Measurements from ENCODE around the gene ZNF143.
"Not testable (repeated sequence)": the region's sequence is repeated elsewhere in the genome, so short reads cannot be mapped to it uniquely, and the experiment has no call there.

ZNF143 gene

DNA sequence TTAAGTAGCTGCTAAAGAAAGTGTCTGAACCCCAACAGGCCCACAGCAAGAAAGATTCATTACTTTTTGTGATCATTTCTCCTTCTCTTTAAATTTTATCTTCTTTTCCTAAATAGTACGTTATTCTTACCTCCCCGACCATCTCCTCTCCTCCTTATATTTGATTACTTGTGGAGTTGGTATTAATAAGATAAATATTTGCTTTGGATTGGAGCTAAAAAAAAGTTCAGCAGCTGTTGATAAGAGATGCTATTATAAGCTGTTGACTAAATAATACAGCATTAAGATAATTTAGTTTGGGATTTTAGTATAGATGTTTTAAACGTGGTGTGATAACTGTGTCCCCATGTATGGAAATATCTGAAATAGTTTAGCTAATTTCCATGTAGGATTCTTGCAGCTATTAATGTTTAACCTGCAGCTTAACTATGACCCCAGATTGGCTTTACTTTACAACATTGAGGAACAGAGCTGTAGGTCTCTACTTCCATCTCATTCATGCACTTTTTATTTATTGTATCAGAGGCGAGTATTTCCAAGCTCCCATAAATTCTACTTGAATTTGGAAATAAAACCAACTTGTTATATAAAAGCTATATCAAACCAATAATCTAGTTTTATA is 37.8 kb downstream of the ZNF143 start:
- no peaks in the 10 kb centered on the region for H3K9me3 ChIP-seq (ENCODE audit: control insufficient read depth in 2 of 2, low read length in 2 of 2)
- no peak overlapping the region for H3K27ac ChIP-seq (ENCODE audit: low read length)
- no peak overlapping the region for H3K4me3 ChIP-seq (ENCODE audit: low read length in 2 of 2)
- no peak overlapping the region for H3K9ac ChIP-seq (ENCODE audit: low read length in 2 of 2)
- peaks cover 36 to 38% of the 10 kb centered on the region in 2 donors for H3K36me3 ChIP-seq (ENCODE audit: control insufficient read depth in 2 of 2, insufficient read depth in 2 of 2, low read length in 2 of 2)
- no peaks in the 10 kb centered on the region for H3K27me3 ChIP-seq (ENCODE audit: control insufficient read depth in 1 of 2, insufficient read depth in 2 of 2, low read length in 2 of 2)
- H3K4me1 ChIP-seq (ENCODE audit: control insufficient read depth, insufficient read depth, low read length), result no peaks in the 10 kb centered on the region

DNA sequence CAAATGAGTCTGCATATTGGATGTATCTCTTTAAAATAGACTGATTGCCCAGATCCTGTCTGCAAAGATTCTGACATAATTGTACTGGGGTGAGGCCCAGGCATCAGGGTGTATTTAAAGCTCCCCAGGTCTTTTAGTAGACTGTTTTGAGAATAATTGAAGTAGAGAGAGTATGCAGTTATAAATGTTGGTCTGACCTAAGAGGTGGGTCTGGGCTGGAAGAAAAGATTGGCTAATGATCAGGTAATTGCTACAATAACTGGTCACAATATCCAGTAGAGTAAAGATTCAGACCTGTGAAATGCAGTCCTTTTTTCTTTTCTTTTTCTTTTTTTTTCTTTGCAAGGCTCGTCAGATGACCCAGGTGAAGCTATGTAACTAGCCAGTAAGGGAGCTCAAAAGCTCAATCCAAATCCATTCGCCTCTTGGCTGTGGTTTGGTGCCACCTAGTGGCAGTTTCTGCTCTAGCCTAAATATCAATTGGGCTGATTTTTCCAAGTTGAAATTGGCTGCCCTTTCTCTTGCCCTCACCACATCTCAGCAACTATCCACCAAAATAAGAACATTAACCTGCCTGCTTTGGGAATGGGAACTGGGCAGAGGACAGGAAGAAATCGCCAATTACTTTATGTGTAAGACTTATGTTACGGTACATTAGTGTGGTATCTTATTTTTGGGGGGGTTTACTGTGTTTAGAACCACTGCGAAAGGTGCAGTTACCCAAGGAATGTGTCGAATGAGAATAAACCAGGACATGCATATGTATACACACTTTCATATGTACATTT is 45.9 kb downstream of the ZNF143 start:
- no peak overlapping the region for H3K4me3 ChIP-seq (ENCODE audit: low read length in 2 of 2)
- H3K27ac ChIP-seq (ENCODE audit: low read length), result no peak overlapping the region
- H3K4me1 ChIP-seq (ENCODE audit: control insufficient read depth, insufficient read depth, low read length), result no peaks in the 10 kb centered on the region
- H3K9me3 ChIP-seq (ENCODE audit: control insufficient read depth in 2 of 2, low read length in 2 of 2), result no peaks in the 10 kb centered on the region
- no peaks in the 10 kb centered on the region for H3K27me3 ChIP-seq (ENCODE audit: control insufficient read depth in 1 of 2, insufficient read depth in 2 of 2, low read length in 2 of 2)
- H3K9ac ChIP-seq (ENCODE audit: low read length in 2 of 2), result no peak overlapping the region
- peaks cover 5 to 14% of the 10 kb centered on the region in 2 donors for H3K36me3 ChIP-seq (ENCODE audit: control insufficient read depth in 2 of 2, insufficient read depth in 2 of 2, low read length in 2 of 2)

DNA sequence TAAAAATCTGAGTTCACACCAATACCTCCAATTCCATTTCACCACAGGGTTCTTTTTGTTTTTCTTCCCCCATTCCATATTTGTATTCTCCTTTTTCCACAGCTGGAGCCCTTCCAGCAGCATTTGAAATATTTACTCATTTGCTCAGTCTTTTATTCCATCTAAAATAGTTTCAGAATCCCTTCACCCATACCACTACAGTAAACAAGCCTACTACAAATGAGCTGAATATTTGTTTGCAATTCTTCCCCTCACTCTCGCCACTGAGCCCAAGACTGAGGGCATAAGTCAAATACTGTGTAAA is 46.4 kb downstream of the ZNF143 start:
- Histone ChIP-seq H3K36me3 (ENCODE audit: control insufficient read depth in 2 of 2, insufficient read depth in 2 of 2, low read length in 2 of 2) (peaks cover 5 to 14% of the 10 kb centered on the region in 2 donors), H3K27me3 (ENCODE audit: control insufficient read depth in 1 of 2, insufficient read depth in 2 of 2, low read length in 2 of 2) (no peaks in the 10 kb centered on the region), H3K4me1 (ENCODE audit: control insufficient read depth, insufficient read depth, low read length) (no peaks in the 10 kb centered on the region), H3K4me3 (ENCODE audit: low read length in 2 of 2) (no peak overlapping the region), H3K9ac (ENCODE audit: low read length in 2 of 2) (no peak overlapping the region), H3K9me3 (ENCODE audit: control insufficient read depth in 2 of 2, low read length in 2 of 2) (no peaks in the 10 kb centered on the region), H3K27ac (ENCODE audit: low read length) (no peak overlapping the region)

DNA sequence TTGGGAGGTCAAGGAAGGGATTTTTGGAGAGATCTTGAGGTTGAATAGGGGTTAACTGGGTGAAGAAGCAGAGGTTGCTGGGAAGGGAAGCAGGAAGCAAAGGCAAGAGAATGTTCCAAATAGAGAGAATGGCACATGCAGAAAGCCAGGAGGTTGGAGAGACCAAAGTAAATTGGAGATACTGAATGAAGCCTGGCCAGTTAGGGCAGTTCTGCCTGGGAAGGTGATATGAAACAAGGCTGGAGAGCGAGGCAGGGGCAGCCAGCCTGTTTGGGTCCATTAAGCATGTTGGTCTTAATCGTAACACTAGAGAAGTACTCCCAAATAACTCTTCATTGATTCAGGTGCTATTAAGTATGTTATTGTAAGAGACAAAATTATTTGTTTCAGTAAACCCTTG is 48.2 kb downstream of the ZNF143 start:
- Histone ChIP-seq H3K36me3 (ENCODE audit: control insufficient read depth in 2 of 2, insufficient read depth in 2 of 2, low read length in 2 of 2) (peaks cover 11 to 23% of the 10 kb centered on the region in 2 donors), H3K4me1 (ENCODE audit: control insufficient read depth, insufficient read depth, low read length) (no peaks in the 10 kb centered on the region), H3K9ac (ENCODE audit: low read length in 2 of 2) (no peak overlapping the region), H3K27me3 (ENCODE audit: control insufficient read depth in 1 of 2, insufficient read depth in 2 of 2, low read length in 2 of 2) (no peaks in the 10 kb centered on the region), H3K9me3 (ENCODE audit: control insufficient read depth in 2 of 2, low read length in 2 of 2) (no peaks in the 10 kb centered on the region), H3K27ac (ENCODE audit: low read length) (no peak overlapping the region), H3K4me3 (ENCODE audit: low read length in 2 of 2) (no peak overlapping the region)

DNA sequence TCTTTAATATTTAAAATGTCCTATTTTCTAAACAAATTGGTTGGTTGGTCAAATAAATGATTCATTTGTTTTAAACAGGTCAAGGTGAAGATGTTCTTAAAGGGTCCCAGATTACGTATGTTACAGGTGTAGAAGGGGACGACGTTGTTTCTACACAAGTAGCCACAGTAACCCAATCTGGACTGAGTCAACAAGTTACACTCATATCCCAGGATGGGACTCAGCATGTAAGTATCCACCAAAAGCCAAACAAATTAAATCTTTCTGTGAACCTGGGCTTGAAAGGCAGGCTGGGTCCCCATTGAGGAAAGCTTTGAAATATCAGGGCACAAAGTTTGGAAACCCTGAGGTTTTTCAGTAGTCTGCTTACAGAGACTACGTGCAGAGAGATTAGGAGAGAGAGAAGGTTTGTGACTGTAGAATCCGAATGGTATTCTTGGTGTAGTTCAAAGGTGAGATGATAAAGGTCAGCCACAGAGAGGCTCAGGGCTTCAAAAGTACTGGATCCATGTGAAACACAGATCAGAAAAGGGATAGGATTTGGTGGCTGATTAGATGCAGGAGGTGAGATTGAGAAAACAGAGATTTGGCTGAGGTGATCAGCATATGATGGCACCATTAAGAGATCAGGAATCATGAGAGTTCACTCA is 51.7 kb downstream of the ZNF143 start:
- peaks cover 22 to 32% of the 10 kb centered on the region in 2 donors for H3K36me3 ChIP-seq (ENCODE audit: control insufficient read depth in 2 of 2, insufficient read depth in 2 of 2, low read length in 2 of 2)
- no peak overlapping the region for H3K9ac ChIP-seq (ENCODE audit: low read length in 2 of 2)
- no peak overlapping the region for H3K27ac ChIP-seq (ENCODE audit: low read length)
- no peaks in the 10 kb centered on the region for H3K27me3 ChIP-seq (ENCODE audit: control insufficient read depth in 1 of 2, insufficient read depth in 2 of 2, low read length in 2 of 2)
- H3K4me3 ChIP-seq (ENCODE audit: low read length in 2 of 2), result no peak overlapping the region
- no peaks in the 10 kb centered on the region for H3K9me3 ChIP-seq (ENCODE audit: control insufficient read depth in 2 of 2, low read length in 2 of 2)
- no peaks in the 10 kb centered on the region for H3K4me1 ChIP-seq (ENCODE audit: control insufficient read depth, insufficient read depth, low read length)

DNA sequence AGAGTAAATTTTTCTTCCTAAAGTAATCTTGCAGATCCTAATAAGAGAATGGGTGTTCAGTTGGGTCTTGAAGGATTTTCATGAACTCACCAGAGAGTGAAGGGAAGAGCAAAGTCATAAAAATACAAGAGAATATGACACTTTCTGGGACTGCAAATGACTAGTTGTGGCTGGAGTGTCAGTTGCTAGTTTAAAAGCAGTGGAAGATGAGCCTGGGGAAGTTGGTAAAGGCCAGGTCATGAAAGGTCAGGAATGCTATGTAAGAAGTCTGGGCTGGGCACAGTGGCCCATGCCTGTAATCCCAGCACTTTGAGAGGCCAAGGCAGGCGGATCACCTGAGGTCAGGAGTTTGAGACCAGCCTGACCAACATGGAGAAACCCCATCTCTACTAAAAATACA is 53.8 kb downstream of the ZNF143 start:
- H3K4me1 ChIP-seq (ENCODE audit: control insufficient read depth, insufficient read depth, low read length); H3K27ac ChIP-seq (ENCODE audit: low read length); H3K27me3 ChIP-seq (ENCODE audit: control insufficient read depth in 1 of 2, insufficient read depth in 2 of 2, low read length in 2 of 2); H3K9ac ChIP-seq (ENCODE audit: low read length in 2 of 2); H3K4me3 ChIP-seq (ENCODE audit: low read length in 2 of 2); H3K9me3 ChIP-seq (ENCODE audit: control insufficient read depth in 2 of 2, low read length in 2 of 2): not testable (repeated sequence)
- H3K36me3 ChIP-seq (ENCODE audit: control insufficient read depth in 2 of 2, insufficient read depth in 2 of 2, low read length in 2 of 2), result peaks cover 22 to 24% of the 10 kb centered on the region in 2 donors

DNA sequence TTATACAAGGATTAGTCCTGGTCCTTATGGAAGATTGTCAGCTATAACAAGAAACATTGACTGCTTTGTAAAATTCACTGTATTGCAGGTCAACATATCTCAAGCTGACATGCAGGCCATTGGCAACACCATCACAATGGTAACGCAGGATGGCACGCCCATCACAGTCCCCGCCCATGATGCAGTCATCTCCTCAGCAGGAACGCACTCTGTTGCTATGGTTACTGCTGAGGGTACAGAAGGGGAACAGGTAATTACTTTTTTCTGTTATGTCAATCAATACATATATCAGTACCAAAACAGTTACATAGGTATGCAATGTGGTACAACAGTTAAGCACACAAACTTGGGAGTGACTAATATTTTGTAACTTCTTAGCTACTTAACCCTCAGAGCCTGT is 55.3 kb downstream of the ZNF143 start:
- Histone ChIP-seq H3K4me3 (ENCODE audit: low read length in 2 of 2) (no peak overlapping the region), H3K27ac (ENCODE audit: low read length) (no peak overlapping the region), H3K9ac (ENCODE audit: low read length in 2 of 2) (no peak overlapping the region), H3K27me3 (ENCODE audit: control insufficient read depth in 1 of 2, insufficient read depth in 2 of 2, low read length in 2 of 2) (no peaks in the 10 kb centered on the region), H3K9me3 (ENCODE audit: control insufficient read depth in 2 of 2, low read length in 2 of 2) (no peaks in the 10 kb centered on the region), H3K4me1 (ENCODE audit: control insufficient read depth, insufficient read depth, low read length) (no peaks in the 10 kb centered on the region), H3K36me3 (ENCODE audit: control insufficient read depth in 2 of 2, insufficient read depth in 2 of 2, low read length in 2 of 2) (peaks cover 22% of the 10 kb centered on the region in 2 donors)

DNA sequence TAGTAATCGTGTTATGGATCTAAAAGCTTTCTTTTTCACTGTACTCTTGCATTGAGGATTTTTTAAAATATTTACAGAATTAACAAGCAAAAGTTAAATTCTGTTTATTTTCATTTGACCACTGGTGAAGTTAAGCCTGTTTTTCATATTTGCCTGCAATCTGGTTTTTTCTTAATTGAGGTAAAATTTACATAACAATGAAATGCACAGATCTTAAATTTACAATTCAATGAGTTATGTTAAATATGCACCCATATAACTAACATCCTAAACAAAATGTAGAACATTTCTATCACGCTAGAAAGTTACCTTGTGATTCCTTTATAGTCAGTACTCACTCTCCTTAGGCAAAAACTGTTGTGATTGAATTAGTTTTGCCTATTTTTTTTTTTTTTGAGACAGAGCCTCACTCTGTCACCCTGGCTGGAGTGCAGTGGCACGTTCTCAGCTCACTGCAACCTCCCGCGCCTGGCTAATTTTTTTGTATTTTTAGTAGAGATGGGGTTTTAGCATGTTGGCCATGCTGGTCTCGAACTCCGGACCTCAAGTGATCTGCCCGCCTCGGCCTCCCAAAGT is 58.1 kb downstream of the ZNF143 start:
- Histone ChIP-seq H3K9ac (ENCODE audit: low read length in 2 of 2) (no peak overlapping the region), H3K4me1 (ENCODE audit: control insufficient read depth, insufficient read depth, low read length) (no peaks in the 10 kb centered on the region), H3K4me3 (ENCODE audit: low read length in 2 of 2) (no peak overlapping the region), H3K9me3 (ENCODE audit: control insufficient read depth in 2 of 2, low read length in 2 of 2) (no peaks in the 10 kb centered on the region), H3K27ac (ENCODE audit: low read length) (no peak overlapping the region), H3K27me3 (ENCODE audit: control insufficient read depth in 1 of 2, insufficient read depth in 2 of 2, low read length in 2 of 2) (no peaks in the 10 kb centered on the region), H3K36me3 (ENCODE audit: control insufficient read depth in 2 of 2, insufficient read depth in 2 of 2, low read length in 2 of 2) (peaks cover 10 to 12% of the 10 kb centered on the region in 2 donors)

DNA sequence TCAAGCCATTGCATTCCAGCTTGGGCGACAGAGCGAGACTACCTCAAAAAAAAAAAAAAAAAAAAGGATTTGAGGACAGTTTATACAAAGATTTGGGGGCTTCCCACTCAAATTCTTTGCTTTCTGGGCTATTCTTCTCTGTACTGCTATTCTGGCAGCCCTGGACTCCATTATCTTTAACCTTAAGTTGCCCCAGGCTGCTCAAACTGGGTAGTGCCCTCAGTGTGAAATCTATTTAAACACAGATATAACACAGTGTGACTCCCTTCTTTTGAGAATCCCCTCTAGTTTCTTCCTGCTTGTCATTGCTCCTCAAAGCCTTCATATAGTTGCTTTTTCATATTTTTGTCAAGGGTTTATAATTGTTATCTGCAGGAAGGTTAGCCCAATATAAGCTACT is 63.2 kb downstream of the ZNF143 start:
- peaks cover 0 to 4% of the 10 kb centered on the region in 2 donors for H3K36me3 ChIP-seq (ENCODE audit: control insufficient read depth in 2 of 2, insufficient read depth in 2 of 2, low read length in 2 of 2)
- H3K9me3 ChIP-seq (ENCODE audit: control insufficient read depth in 2 of 2, low read length in 2 of 2), result no peaks in the 10 kb centered on the region
- H3K9ac ChIP-seq (ENCODE audit: low read length in 2 of 2), result no peak overlapping the region
- no peak overlapping the region for H3K27ac ChIP-seq (ENCODE audit: low read length)
- H3K27me3 ChIP-seq (ENCODE audit: control insufficient read depth in 1 of 2, insufficient read depth in 2 of 2, low read length in 2 of 2), result no peaks in the 10 kb centered on the region
- no peak overlapping the region for H3K4me3 ChIP-seq (ENCODE audit: low read length in 2 of 2)
- H3K4me1 ChIP-seq (ENCODE audit: control insufficient read depth, insufficient read depth, low read length), result peaks cover 7% of the 10 kb centered on the region

DNA sequence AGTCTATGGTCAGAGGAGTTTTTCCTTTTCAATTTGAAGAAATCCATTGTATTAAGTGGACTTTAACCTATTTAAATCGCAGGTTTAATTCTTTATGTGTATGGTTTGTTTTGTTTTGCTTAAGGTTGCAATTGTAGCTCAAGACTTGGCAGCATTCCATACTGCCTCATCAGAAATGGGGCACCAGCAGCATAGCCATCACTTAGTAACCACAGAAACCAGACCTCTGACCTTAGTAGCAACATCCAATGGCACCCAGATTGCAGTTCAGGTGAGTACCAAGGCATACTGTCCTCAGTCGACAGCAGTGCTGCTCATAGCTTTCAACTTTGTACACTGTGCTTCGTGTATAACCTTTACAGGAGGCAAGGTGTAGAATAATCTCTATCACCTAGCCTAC is 64.3 kb downstream of the ZNF143 start:
- no peak overlapping the region for H3K4me3 ChIP-seq (ENCODE audit: low read length in 2 of 2)

More for the DNA sequence above, 64.3 kb downstream of the ZNF143 start:
- Histone ChIP-seq H3K9me3 (ENCODE audit: control insufficient read depth in 2 of 2, low read length in 2 of 2) (no peaks in the 10 kb centered on the region), H3K36me3 (ENCODE audit: control insufficient read depth in 2 of 2, insufficient read depth in 2 of 2, low read length in 2 of 2) (peaks cover 0 to 4% of the 10 kb centered on the region in 2 donors), H3K27me3 (ENCODE audit: control insufficient read depth in 1 of 2, insufficient read depth in 2 of 2, low read length in 2 of 2) (no peaks in the 10 kb centered on the region), H3K4me1 (ENCODE audit: control insufficient read depth, insufficient read depth, low read length) (peaks cover 16% of the 10 kb centered on the region), H3K27ac (ENCODE audit: low read length) (peak overlapping the region; percentile 31), H3K9ac (ENCODE audit: low read length in 2 of 2) (no peak overlapping the region)

Data from stomach smooth muscle (tissue), 2 donors.